ENCODE data around the gene MACROD1. TPM values are rescaled to one million over a fixed set of nuclear protein-coding genes. Genes with fewer than 3 reads are reported as not detected.
"Not testable (repeated sequence)": the region's sequence is repeated elsewhere in the genome, so short reads cannot be mapped to it uniquely, and the experiment has no call there.

Gene MACROD1
- total RNA-seq, 2 donors from 2014 or later, result 17.4 to 18.4 TPM

DNA sequence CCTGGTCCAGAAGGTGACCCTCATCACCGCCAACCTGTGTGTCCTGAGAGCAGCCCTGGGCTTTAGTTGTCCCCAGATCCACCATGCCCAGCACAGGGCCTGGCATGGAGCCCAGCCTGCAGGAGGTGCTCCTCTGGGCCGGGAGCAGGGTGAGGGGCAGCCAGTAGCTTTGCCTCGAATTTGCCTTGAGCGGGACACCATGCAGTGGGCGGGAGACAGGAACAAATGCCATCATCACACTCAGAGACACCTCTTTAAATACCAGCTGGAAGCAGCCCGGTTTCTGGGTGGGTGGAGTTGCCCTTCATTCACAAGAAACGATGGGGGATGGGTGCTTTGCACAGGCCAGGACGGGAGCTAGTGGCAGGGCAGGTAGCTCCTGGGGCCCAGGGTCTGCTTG is 110.8 kb downstream of the MACROD1 start:
- Mint-ChIP-seq H3K9me3 (no peaks in the 10 kb centered on the region), H3K4me1 (ENCODE audit: low read depth) (no peaks in the 10 kb centered on the region), H3K27me3 (ENCODE audit: low read depth) (no peaks in the 10 kb centered on the region), H3K27ac (no peak overlapping the region), H3K4me3 (no peak overlapping the region), H3K36me3 (ENCODE audit: insufficient read depth in 2 of 2) (no peaks in the 10 kb centered on the region)
- no peak for DNase-seq
- ATAC-seq (replicated peaks in 1 of 2), result no peak

DNA sequence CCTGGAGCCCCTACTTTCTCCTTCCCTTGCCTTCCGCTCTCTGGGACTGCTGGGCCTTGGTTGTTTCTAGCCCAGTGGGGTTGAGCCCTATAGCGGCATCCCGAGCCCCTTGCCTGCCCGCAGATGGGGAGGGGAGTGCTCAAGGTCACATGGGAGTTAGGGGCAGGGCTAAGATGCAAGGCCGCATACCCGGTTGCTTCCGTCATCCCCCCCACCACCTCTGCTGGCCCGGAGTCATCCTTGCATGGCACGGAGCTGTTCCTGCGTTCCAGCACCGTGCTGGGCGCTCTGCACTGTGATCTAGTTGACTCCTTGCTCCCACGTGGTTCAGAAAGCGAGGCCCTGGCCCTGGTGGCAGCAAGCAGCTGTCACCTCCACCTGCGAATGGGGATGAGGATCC is 112.2 kb downstream of the MACROD1 start:
- Mint-ChIP-seq H3K4me1 (ENCODE audit: low read depth) (no peaks in the 10 kb centered on the region), H3K27me3 (ENCODE audit: low read depth) (no peaks in the 10 kb centered on the region), H3K36me3 (ENCODE audit: insufficient read depth in 2 of 2) (no peaks in the 10 kb centered on the region), H3K4me3 (no peak overlapping the region), H3K27ac (no peak overlapping the region), H3K9me3 (no peaks in the 10 kb centered on the region)
- DNase-seq (no peak), ATAC-seq (replicated peaks in 1 of 2) (no peak)

DNA sequence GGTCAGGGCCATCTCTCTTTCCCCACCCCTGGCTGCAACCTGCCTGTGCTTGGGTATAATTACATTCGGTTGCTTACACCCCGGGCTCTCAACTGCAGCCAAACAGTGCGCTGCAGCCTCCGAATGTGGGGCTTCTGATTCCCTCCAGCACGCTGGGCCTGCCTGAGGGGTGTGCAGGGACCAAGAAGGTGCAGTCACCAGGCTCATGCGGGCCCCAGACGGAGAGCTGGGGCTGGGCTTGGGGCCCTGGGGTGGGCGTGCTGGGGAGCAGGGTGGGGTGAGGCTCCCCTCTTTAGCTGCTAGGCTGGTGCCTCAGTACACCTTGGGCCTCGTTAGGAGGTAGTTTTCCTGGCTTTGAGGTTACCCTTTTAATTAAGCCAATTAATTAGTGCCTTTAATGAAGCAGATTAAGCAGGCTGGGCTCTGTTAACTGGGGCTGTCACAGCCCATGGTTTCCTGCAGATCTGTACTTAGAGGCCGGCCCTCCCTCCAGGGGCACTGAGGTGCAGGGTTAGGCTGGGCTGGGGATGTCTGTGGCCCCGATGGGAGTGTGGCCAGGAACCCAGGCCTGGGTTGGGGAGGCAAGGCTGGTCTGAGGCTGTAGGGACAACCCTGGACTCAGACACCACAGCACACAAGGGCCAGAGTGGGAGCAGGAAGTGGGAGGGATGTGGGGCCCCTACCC is 112.8 kb downstream of the MACROD1 start:
- no peaks in the 10 kb centered on the region for H3K9me3 Mint-ChIP-seq
- H3K36me3 Mint-ChIP-seq (ENCODE audit: insufficient read depth in 2 of 2), result no peaks in the 10 kb centered on the region
- DNase-seq, result no peak
- no peaks in the 10 kb centered on the region for H3K4me1 Mint-ChIP-seq (ENCODE audit: low read depth)
- H3K4me3 Mint-ChIP-seq, result no peak overlapping the region
- no peak for ATAC-seq (replicated peaks in 1 of 2)
- no peaks in the 10 kb centered on the region for H3K27me3 Mint-ChIP-seq (ENCODE audit: low read depth)
- no peak overlapping the region for H3K27ac Mint-ChIP-seq

DNA sequence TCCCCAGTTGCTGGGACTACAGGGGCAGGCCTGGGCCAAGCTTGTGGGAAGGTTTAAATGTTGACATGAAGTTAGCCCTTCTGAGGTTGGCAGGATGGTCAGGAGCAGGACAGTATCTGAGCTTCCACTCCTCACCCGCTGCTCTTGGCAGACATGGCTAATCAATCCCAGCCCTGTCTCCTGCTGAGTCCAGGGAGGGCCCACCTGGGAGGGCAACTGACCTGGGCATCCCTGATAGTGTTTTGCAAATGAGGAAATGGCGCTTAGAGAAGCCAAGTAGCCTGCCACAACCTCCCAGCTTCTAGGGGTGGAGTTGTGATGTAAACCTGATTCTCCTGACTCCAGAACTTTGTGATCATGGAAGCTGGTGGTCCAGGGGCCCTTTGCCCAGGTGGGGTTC is 113.5 kb downstream of the MACROD1 start:
- Mint-ChIP-seq H3K36me3 (ENCODE audit: insufficient read depth in 2 of 2) (no peaks in the 10 kb centered on the region), H3K4me3 (no peak overlapping the region), H3K27me3 (ENCODE audit: low read depth) (no peaks in the 10 kb centered on the region), H3K4me1 (ENCODE audit: low read depth) (no peaks in the 10 kb centered on the region), H3K9me3 (no peaks in the 10 kb centered on the region), H3K27ac (no peak overlapping the region)
- no peak for ATAC-seq (replicated peaks in 1 of 2)
- no peak for DNase-seq

DNA sequence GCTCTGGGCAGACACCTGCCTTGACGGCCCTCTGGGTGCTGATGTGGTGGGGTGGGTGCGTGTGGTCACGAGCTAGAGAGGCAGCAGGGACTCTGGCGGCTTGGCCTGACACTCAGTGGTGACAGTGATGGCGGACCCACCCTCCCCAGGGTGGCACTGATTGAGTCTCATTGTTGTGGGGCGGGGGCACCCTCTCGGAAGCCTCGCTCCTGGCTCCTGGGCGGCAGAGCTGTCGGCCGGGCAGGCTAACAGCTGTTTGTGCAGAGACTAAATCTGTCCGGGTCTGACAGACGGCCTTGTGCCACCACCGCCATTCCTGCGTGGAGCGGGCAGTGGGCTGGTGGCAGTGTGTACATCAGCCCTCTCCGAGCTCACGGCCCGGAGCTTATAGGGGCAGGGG is 114.6 kb downstream of the MACROD1 start:
- no peaks in the 10 kb centered on the region for H3K36me3 Mint-ChIP-seq (ENCODE audit: insufficient read depth in 2 of 2)
- H3K4me3 Mint-ChIP-seq, result no peak overlapping the region
- no peak for DNase-seq
- no peak for ATAC-seq (replicated peaks in 1 of 2)
- H3K9me3 Mint-ChIP-seq, result no peaks in the 10 kb centered on the region
- H3K27me3 Mint-ChIP-seq (ENCODE audit: low read depth), result no peaks in the 10 kb centered on the region
- H3K4me1 Mint-ChIP-seq (ENCODE audit: low read depth), result no peaks in the 10 kb centered on the region
- H3K27ac Mint-ChIP-seq, result no peak overlapping the region

DNA sequence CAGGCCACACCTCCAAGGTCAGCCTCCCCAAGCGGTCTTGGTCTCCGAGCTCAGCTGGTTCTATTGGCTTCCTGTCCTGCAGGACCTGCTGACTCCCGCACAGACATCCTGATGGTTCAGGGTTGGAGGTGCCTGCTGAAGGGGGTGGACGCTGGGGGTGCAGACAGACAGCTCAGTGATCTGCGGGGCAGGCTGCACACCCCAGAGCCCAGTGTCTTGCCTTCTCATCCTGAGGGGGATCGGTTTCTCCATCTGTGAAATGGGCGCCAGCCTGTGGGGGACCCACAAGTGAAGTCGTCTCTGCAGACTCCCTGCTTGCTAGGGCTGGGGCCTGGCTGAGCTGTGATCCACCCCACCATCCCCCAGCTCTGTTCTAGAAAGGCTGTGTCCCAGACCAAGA is 116.4 kb downstream of the MACROD1 start:
- Mint-ChIP-seq H3K4me3 (no peak overlapping the region), H3K36me3 (ENCODE audit: insufficient read depth in 2 of 2) (no peaks in the 10 kb centered on the region), H3K27me3 (ENCODE audit: low read depth) (no peaks in the 10 kb centered on the region), H3K4me1 (ENCODE audit: low read depth) (no peaks in the 10 kb centered on the region), H3K27ac (no peak overlapping the region), H3K9me3 (no peaks in the 10 kb centered on the region)
- DNase-seq (no peak), ATAC-seq (replicated peaks in 1 of 2) (no peak)

DNA sequence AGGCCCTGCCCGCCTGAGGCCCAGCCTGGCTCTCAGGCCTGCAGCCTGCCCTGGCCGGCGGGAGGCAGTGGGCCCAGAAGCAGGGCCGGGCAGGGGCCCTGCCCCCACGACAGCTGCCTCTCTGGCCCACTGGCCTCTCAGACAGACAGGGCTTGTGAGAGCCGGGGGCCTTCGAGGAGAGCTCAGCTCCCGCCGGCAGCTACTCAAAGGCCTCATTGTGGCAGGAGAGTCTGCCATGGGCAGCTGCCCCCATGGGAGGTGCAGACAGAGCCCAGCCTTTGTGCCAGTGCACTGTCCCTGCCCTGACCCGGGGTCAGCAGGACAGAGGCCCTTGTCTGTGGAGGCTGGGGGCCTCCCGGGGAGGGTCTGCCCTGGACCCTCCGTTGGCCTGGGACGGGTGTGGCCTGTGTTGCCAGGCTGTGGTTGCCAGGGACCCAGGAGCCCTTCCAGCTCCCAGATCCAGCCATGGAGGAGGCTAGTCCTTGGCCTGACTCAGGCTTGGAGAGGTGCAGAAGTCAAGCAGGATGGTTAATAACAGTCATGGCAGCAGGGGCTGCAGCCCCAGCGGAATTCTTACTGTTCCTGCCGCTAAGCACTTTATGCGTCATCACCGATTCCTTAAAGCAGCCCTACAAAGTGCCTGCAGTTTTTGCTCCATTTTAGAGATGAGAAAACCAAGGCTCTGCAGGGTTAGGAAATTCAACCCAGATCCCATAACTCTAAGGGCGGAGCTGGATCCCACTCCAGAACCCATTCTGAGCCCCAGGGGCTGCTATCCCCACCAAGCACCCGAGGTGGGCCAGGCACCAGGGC is 117.7 kb downstream of the MACROD1 start:
- DNase-seq (no peak), ATAC-seq (replicated peaks in 1 of 2) (no peak)
- H3K4me1 Mint-ChIP-seq (ENCODE audit: low read depth), result no peaks in the 10 kb centered on the region
- H3K27ac Mint-ChIP-seq, result no peak overlapping the region
- no peaks in the 10 kb centered on the region for H3K36me3 Mint-ChIP-seq (ENCODE audit: insufficient read depth in 2 of 2)
- H3K9me3 Mint-ChIP-seq, result no peaks in the 10 kb centered on the region
- no peak overlapping the region for H3K4me3 Mint-ChIP-seq
- no peaks in the 10 kb centered on the region for H3K27me3 Mint-ChIP-seq (ENCODE audit: low read depth)

DNA sequence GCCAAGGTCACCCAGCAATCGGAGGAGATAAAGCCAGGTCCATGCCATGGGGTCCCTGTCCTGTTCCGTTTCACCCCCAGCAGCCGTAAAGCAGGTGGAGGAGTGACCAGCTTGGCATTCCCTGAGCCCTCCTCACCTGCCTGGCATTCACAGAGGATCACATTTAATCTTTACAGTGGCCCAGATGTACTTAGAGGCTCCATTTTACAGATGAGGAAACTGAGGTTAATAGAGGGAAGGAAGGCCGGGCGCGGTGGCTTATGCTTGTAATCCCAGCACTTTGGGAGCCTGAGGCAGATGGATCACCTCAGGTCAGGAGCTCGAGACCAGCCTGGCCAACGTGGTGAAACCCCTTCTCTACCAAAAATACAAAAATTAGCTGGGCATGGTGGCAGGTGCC is 118.5 kb downstream of the MACROD1 start:
- not testable (repeated sequence) for H3K9me3 Mint-ChIP-seq; H3K27ac Mint-ChIP-seq; DNase-seq; H3K4me3 Mint-ChIP-seq; ATAC-seq (replicated peaks in 1 of 2); H3K4me1 Mint-ChIP-seq (ENCODE audit: low read depth); H3K27me3 Mint-ChIP-seq (ENCODE audit: low read depth); H3K36me3 Mint-ChIP-seq (ENCODE audit: insufficient read depth in 2 of 2)

DNA sequence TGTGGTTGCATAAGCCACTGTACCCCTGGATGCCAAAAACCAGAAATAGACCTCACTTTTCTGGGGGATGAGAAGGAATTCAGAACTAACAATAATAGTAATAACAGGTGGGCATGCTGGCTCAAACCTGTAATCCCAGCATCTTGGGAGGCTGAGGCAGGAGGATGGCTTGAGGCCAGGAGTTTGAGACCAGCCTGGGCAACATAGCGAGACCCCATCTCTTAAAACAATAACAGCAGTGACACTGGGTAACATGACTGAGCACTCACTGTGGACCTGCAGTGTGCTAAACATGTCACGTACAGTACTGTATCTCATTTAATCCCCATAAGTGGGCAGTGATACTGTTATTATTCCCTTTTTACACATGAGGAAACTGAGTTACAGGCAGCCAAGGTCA is 120.2 kb downstream of the MACROD1 start:
- DNase-seq (no peak), ATAC-seq (replicated peaks in 1 of 2) (no peak)
- H3K36me3 Mint-ChIP-seq (ENCODE audit: insufficient read depth in 2 of 2), result no peaks in the 10 kb centered on the region
- H3K4me1 Mint-ChIP-seq (ENCODE audit: low read depth), result no peaks in the 10 kb centered on the region
- H3K27me3 Mint-ChIP-seq (ENCODE audit: low read depth), result no peaks in the 10 kb centered on the region
- H3K9me3 Mint-ChIP-seq, result no peaks in the 10 kb centered on the region
- no peak overlapping the region for H3K27ac Mint-ChIP-seq
- H3K4me3 Mint-ChIP-seq, result no peak overlapping the region

DNA sequence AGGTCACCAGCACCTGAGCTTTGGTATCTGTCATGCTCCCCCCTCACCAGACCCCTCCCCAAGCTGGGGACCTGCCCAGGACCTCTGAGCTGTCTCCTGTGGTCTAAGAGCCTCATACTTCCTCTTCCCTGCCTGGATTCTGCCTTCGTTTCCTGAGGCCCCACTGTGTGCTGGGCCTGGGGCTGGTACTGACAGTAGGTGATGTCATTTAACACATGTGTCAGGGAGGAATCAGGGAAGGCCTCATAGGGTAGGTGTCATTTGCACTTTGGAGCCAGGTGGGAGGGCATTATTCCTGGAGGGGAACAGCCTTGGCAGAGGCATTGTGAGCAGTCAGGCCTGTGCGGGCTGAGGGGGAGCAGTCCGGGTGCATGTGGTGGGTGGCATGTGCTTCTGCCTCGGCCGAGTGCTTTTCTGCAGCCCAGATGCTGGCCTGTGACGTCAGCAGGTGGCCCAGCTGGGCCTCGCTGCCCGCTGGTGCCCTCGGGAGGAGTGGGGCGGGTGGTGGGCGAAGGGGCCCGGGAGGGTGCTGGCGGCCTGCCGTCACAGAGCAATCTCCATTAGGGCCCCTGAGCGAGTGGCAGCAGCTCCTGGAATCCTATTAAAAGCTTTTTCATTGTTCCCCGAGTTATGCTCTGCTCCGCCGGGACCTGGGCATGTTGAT is 121.1 kb downstream of the MACROD1 start:
- ATAC-seq (replicated peaks in 1 of 2), result no peak
- Mint-ChIP-seq H3K27ac (no peak overlapping the region), H3K9me3 (no peaks in the 10 kb centered on the region), H3K4me3 (no peak overlapping the region), H3K27me3 (ENCODE audit: low read depth) (peaks cover 4% of the 10 kb centered on the region), H3K4me1 (ENCODE audit: low read depth) (no peaks in the 10 kb centered on the region), H3K36me3 (ENCODE audit: insufficient read depth in 2 of 2) (no peaks in the 10 kb centered on the region)
- DNase-seq, result no peak

DNA sequence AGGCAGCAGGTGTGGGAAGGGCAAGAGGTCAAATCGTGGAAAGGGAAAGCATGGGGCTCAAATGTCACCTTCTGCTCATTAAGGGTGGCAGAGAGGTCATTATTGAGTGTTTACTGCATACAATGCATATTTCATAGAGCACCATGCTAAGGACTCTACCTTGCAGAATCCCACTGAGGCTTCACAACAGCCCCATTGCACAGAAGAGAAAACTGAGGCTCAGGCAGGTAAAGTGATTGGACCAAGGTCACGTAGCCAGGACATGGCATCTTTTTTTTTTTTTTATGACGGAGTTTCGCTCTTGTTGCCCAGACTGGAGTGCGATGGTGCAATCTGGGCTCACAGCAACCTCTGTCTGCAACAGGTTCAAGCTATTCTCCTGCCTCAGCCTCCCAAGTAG is 122.4 kb downstream of the MACROD1 start:
- ATAC-seq (replicated peaks in 1 of 2), result no peak
- no peaks in the 10 kb centered on the region for H3K4me1 Mint-ChIP-seq (ENCODE audit: low read depth)

DNA sequence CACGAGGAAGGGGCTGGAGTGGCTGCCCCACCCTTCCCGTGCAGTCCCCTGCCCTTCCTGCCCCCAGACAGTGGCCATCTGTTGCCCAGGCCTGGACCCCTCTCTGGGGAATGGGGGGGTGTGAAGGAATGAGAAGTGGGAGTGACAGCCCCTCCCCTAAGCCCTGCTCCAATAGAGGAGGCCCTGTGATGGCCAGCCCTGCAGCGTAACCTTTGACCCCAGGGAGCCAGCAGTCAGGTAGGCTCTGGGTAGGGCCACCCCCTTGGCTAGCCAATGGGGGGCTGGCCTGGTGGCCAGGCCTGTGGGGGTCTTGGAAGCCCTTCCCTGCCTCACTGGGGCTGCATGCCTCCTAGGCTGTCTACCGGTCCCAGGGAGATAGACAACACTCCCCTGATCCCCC is 123.6 kb downstream of the MACROD1 start:
- DNase-seq (no peak), ATAC-seq (replicated peaks in 1 of 2) (no peak)
- H3K36me3 Mint-ChIP-seq (ENCODE audit: insufficient read depth in 2 of 2), result no peaks in the 10 kb centered on the region
- H3K4me3 Mint-ChIP-seq, result no peak overlapping the region
- no peak overlapping the region for H3K27ac Mint-ChIP-seq
- H3K9me3 Mint-ChIP-seq, result no peaks in the 10 kb centered on the region
- peaks cover 7% of the 10 kb centered on the region for H3K27me3 Mint-ChIP-seq (ENCODE audit: low read depth)
- H3K4me1 Mint-ChIP-seq (ENCODE audit: low read depth), result no peaks in the 10 kb centered on the region

More for the DNA sequence above, 122.4 kb downstream of the MACROD1 start:
- H3K9me3 Mint-ChIP-seq, result no peaks in the 10 kb centered on the region
- H3K4me3 Mint-ChIP-seq, result no peak overlapping the region
- no peak overlapping the region for H3K27ac Mint-ChIP-seq
- peaks cover 7% of the 10 kb centered on the region for H3K27me3 Mint-ChIP-seq (ENCODE audit: low read depth)
- H3K36me3 Mint-ChIP-seq (ENCODE audit: insufficient read depth in 2 of 2), result no peaks in the 10 kb centered on the region
- no peak for DNase-seq

DNA sequence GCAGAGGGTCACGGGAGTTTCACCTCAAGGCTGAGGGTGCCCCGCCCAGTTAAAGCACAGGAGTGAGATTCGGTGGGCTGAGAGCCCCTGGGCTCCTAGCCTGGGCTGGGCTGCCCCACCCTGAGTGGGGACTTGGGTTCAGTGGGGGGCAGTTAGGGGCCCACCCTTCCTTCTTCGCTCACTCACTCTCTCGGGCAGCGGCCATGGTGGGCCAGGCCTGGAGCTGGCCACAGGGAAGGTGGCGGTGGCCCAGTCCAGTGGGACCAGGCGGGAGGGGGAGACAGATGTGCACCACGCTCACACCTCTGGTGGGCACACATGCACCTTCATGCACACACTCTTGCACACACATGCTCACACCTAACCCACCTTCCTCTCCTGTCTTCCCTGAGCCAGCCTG is 124.1 kb downstream of the MACROD1 start:
- Mint-ChIP-seq H3K9me3 (no peaks in the 10 kb centered on the region), H3K27ac (no peak overlapping the region), H3K4me3 (no peak overlapping the region), H3K27me3 (ENCODE audit: low read depth) (peaks cover 7% of the 10 kb centered on the region), H3K4me1 (ENCODE audit: low read depth) (no peaks in the 10 kb centered on the region), H3K36me3 (ENCODE audit: insufficient read depth in 2 of 2) (no peaks in the 10 kb centered on the region)
- no peak for ATAC-seq (replicated peaks in 1 of 2)
- DNase-seq, result no peak
